Activated CD4-positive, alpha-beta T cell treated with anti-CD3 and anti-CD28 coated beads for 1 hour (primary cell): ENCODE results near the gene SULT6B1.

Experiments used
- DNase-seq: peaks from one replicate; pipeline ENCODE4 v3.0.0-alpha.2; 2020

Gene SULT6B1

GRCh38 chr2:37146062-37146461 lies 42.4 kb downstream of the SULT6B1 start:
- no peak for DNase-seq

GRCh38 chr2:37143974-37144373 lies 44.5 kb downstream of the SULT6B1 start:
- DNase-seq: no peak

- DNase-seq: no peak
These were observed 45.9 kb downstream of the SULT6B1 start for GRCh38 chr2:37142546-37142945.

GRCh38 chr2:37132914-37133313 lies 55.6 kb downstream of the SULT6B1 start:
- no peak for DNase-seq

GRCh38 chr2:37125416-37125815 lies 63.1 kb downstream of the SULT6B1 start:
- no peak for DNase-seq

- DNase-seq: no peak
These were observed 69.3 kb downstream of the SULT6B1 start for GRCh38 chr2:37119157-37119556.
